Colonic mucosa (tissue), 4 donors: Measurements from ENCODE around the gene SFTA2. TPM values are rescaled to one million over a fixed set of nuclear protein-coding genes. Genes with fewer than 3 reads are reported as not detected.

Source experiments
- DNase-seq: peaks from one replicate; pipeline ENCODE4 v3.0.0-alpha.2; 2020
- H3K27ac ChIP-seq: fragments of 200-600 bp; one replicate; pipeline ENCODE4 v1.8.0; 2021
- H3K27me3 ChIP-seq: fragments of 200-600 bp; one replicate; pipeline ENCODE4 v1.8.0; 2021
- H3K36me3 ChIP-seq: fragments of 200-600 bp; one replicate; pipeline ENCODE4 v1.8.0; 2021
- H3K4me1 ChIP-seq: fragments of 200-600 bp; one replicate; pipeline ENCODE4 v1.8.0; 2021; ENCODE audit warnings: mild to moderate bottlenecking
- H3K4me3 ChIP-seq: fragments of 200-600 bp; one replicate; pipeline ENCODE4 v1.8.0; 2021
- H3K9ac ChIP-seq, 2 donors: one replicate each; pipeline ENCODE4 v1.7.0; 2013; ENCODE audit warnings: control low read depth in 2 of 2, low read depth in 2 of 2, low read length in 2 of 2
- H3K9me3 ChIP-seq: fragments of 200-600 bp; one replicate; pipeline ENCODE4 v1.8.0; 2021
- intact Hi-C: fragments of 100-400 bp; cut with DNase I; formaldehyde crosslinking; loops from one replicate; pipeline ENCODE4 v1.14.1; 2022
- total RNA-seq, 2 donors: library from RNA; stranded (reverse); fragmentation: NEBNext Ultra II Directional in 1 of 2; extraction: Animal tissue kit (Norgen Biotek cat#: 25700) in 1 of 2; gene quantifications; one replicate each; pipeline ENCODE4 v1.2.1, GENCODE V29; 2021
- TF ChIP-seq, protein P1 (sequence below): fragments of 200-600 bp; IDR thresholded peaks from one replicate; pipeline ENCODE4 v1.8.0; 2022; ENCODE audit warnings: antibody characterized with exemption, mild to moderate bottlenecking
- donor health status: healthy.
- donor health status: DM: no; HTN: no; CAD: no.
- donor health status: DM: no; HTN: no; CAD: no.

The SFTA2 gene
- total RNA-seq, 2 donors from 2014 or later = 1.3 TPM; not detected in 1

DNA sequence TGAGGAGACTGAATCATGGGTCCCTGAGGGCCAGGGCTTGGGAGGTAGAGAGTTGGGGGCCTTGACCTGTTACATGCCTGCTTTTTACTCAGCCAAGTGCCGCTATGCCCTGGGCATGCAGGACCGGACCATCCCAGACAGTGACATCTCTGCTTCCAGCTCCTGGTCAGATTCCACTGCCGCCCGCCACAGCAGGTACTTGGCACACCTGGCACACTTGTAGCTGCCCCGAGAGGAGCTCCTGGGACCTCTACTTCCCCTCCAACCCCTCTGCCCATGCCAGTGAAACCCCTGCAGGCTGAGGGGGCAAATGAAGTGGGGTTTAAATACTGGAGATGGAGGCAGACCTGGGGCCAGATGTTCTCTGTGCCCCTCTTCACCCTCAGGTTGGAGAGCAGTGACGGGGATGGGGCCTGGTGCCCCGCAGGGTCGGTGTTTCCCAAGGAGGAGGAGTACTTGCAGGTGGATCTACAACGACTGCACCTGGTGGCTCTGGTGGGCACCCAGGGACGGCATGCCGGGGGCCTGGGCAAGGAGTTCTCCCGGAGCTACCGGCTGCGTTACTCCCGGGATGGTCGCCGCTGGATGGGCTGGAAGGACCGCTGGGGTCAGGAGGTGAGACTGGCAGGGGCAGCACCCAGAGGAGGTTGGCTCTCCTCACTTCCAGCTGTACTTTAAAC, 43.0 kb downstream of the SFTA2 start:
- TF ChIP-seq, protein P1, sequence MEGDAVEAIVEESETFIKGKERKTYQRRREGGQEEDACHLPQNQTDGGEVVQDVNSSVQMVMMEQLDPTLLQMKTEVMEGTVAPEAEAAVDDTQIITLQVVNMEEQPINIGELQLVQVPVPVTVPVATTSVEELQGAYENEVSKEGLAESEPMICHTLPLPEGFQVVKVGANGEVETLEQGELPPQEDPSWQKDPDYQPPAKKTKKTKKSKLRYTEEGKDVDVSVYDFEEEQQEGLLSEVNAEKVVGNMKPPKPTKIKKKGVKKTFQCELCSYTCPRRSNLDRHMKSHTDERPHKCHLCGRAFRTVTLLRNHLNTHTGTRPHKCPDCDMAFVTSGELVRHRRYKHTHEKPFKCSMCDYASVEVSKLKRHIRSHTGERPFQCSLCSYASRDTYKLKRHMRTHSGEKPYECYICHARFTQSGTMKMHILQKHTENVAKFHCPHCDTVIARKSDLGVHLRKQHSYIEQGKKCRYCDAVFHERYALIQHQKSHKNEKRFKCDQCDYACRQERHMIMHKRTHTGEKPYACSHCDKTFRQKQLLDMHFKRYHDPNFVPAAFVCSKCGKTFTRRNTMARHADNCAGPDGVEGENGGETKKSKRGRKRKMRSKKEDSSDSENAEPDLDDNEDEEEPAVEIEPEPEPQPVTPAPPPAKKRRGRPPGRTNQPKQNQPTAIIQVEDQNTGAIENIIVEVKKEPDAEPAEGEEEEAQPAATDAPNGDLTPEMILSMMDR = no peak
- Histone ChIP-seq H3K27me3 (no peaks in the 10 kb centered on the region), H3K27ac (no peak overlapping the region), H3K4me3 (no peak overlapping the region), H3K9me3 (no peaks in the 10 kb centered on the region), H3K36me3 (peaks cover 12% of the 10 kb centered on the region), H3K9ac (peak overlapping the region in 1 of 2 donors; percentile 2), H3K4me1 (peaks cover 6% of the 10 kb centered on the region)
- DNase-seq = no peak
- intact Hi-C loops = no loop called here

DNA sequence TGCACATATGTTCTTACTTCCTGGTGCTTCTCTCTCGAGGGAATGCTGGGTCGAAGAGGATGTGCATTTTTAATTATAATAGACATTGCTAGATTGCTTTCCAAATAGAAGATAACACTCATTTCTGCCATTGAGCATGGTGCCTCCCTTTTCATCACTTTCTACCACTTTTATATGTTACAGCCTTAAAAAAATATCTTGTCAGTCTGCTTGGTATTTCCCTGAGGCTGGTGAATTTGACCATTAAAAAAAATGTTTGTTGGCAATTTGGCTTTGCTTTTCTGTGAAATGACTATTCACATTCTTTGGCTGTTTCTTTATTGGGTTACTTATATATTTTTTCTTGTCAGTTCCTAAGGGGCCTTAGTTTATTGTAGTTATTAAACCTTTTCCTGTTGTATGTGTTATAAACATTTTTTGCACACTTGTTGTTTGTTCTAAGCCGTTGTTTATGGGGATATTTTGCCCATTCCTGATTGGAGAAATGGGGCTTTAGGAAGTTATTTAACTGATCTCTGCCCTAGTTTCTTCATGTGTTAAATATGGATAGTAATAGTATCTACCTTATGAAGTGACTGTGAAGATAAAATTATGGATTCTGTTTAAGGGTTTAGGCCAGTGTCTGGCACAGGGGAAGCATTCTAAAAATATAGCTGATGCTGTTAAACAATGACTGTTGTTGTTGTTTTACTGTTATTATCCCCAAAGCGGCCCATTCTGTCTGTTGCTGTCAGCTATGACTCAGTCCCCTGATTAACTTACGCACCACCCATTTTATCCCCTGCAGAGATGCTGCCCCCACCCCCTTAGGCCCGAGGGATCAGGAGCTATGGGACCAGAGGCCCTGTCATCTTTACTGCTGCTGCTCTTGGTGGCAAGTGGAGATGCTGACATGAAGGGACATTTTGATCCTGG, 43.8 kb downstream of the SFTA2 start:
- H3K9ac ChIP-seq = peak overlapping the region in 1 of 2 donors; percentile 2
- no peak overlapping the region for H3K27ac ChIP-seq
- no peaks in the 10 kb centered on the region for H3K9me3 ChIP-seq
- intact Hi-C loops = no loop called here
- peaks cover 10% of the 10 kb centered on the region for H3K36me3 ChIP-seq
- no peaks in the 10 kb centered on the region for H3K27me3 ChIP-seq
- TF ChIP-seq, protein P1 = no peak
- peaks cover 6% of the 10 kb centered on the region for H3K4me1 ChIP-seq
- H3K4me3 ChIP-seq = no peak overlapping the region
- no peak for DNase-seq

DNA sequence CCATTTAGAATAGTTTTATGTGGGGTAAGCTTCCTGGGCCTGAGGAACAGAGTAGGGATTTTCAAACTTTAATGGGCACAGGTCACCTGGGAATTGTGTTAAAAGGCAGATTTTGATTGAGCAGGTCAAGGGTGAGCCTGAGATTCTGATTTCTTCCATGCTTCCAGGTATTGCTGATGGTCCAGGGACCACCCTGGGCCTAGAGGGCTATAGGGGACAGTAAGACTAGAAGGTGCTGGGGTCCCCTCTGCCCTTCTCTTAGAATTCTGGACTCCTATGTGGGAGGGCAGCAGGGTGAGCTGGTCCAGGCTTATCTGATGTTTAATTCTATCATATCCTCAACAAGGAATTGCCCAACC, 45.1 kb downstream of the SFTA2 start:
- intact Hi-C loops = no loop called here
- peak overlapping the region; percentile 1 to 98 for H3K9ac ChIP-seq
- no peak overlapping the region for H3K4me3 ChIP-seq
- H3K27ac ChIP-seq = no peak overlapping the region
- peaks cover 2% of the 10 kb centered on the region for H3K36me3 ChIP-seq
- H3K9me3 ChIP-seq = no peaks in the 10 kb centered on the region
- H3K4me1 ChIP-seq = peaks cover 10% of the 10 kb centered on the region
- H3K27me3 ChIP-seq = no peaks in the 10 kb centered on the region
- DNase-seq = no peak
- TF ChIP-seq, protein P1 = no peak

DNA sequence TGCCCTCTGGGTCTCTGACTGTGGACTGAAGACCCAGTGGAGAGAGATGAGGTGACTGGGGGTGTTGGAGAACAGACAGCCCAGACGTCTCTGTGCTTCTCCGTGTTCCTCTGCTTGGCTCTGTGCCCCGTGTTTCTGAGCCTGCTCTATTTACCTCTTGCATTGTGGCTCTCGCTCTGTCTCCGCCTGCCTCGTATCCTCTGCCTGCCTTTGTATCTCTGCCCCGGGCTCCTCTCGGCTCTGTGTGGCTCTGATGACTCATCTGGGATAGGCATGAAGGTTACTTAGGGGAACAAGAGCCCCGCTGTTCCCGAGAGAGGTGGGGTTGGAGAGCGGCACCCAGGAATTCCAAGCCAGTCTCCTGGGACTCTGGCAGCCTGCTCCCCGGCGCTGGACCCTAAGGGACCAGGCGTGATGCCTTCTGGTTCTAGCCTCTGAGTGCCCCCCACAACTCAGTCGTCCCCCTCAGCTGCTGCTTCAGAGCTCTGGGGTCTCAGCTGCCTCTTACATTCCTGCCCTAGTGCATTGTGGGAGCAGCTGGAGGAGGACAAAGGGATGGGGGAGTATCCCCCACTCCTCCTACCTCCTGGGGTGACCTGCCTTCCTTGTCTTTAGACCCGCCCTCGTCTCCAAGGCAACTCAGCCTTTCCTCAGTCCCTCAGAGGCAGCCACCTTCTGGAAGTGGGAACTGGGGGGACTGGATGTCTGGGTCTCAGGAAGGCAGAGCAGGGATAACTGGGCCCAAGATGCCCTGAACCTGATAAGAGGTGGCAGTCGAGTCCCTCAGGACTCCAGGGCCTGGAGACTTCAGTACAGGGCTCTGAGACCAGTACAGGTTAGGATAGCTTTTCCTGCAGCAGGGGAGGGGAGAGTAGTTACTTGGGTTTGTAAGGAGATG, 45.7 kb downstream of the SFTA2 start:
- TF ChIP-seq, protein P1 = no peak
- intact Hi-C loops = no loop called here
- H3K27ac ChIP-seq = peak overlapping the region; percentile 89
- no peaks in the 10 kb centered on the region for H3K36me3 ChIP-seq
- peak overlapping the region; percentile 60 to 98 for H3K9ac ChIP-seq
- H3K4me1 ChIP-seq = peaks cover 10% of the 10 kb centered on the region
- H3K4me3 ChIP-seq = peak overlapping the region; percentile 75
- H3K27me3 ChIP-seq = no peaks in the 10 kb centered on the region
- peak; percentile 74 for DNase-seq
- H3K9me3 ChIP-seq = no peaks in the 10 kb centered on the region

DNA sequence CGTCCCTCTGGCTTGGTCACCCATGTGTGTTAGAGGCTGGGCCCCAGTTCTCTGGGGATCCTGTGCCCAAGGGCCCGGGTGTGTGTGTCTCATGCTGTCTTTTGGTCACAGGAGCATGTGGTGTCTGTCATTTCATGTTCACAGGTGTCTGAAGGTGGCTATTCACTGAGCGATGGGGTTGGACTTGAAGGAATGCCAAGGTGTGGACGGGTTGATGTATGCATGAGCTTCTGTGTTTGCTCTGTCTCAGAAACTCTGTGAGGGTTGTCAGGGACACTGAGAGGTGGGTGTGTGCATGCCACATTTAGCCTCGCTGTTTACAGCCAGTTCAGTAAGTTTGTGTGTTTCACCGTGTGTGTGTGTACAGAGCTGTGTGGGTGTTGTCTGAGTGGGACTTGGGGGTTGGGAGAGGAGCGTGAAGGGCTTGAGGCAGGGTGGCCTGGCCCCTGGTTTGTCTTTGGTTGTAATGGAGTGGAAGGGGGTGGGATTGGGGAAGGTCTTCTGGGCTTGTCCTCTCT, 46.4 kb downstream of the SFTA2 start:
- peak; percentile 83 for DNase-seq
- peak overlapping the region; percentile 89 for H3K27ac ChIP-seq
- H3K4me1 ChIP-seq = peaks cover 10% of the 10 kb centered on the region
- TF ChIP-seq, protein P1 = no peak
- H3K9me3 ChIP-seq = no peaks in the 10 kb centered on the region
- no peaks in the 10 kb centered on the region for H3K36me3 ChIP-seq
- no peaks in the 10 kb centered on the region for H3K27me3 ChIP-seq
- peak overlapping the region; percentile 60 to 98 for H3K9ac ChIP-seq
- H3K4me3 ChIP-seq = peak overlapping the region; percentile 75
- intact Hi-C loops = no loop called here
